ENCODE results near the gene RAB44. TPM values are rescaled to one million over a fixed set of nuclear protein-coding genes. Genes with fewer than 3 reads are reported as not detected.

RAB44 gene
- total RNA-seq, 1 experiment from 2014 or later = 0.05 TPM

DNA sequence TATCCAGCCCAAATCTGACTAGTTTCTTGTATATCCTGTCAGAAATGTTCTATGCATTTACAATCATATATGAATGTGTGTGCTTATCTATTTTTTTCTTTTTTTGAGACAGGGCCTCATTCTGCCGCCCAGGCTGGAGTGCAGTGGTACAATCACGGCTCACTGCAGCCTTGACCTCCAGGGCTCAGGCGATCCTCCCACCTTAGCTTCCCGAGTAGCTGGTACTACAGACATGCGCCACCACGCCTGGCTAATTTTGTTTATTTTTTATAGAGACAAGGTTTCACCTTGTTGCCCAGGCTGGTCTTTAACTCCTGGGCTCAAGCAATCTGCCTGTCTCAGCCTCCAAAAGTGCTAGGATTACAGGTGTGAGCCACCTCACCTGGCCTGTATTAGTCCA, 3.0 kb upstream of the RAB44 start (continued):
- TF ChIP-seq, protein P1, sequence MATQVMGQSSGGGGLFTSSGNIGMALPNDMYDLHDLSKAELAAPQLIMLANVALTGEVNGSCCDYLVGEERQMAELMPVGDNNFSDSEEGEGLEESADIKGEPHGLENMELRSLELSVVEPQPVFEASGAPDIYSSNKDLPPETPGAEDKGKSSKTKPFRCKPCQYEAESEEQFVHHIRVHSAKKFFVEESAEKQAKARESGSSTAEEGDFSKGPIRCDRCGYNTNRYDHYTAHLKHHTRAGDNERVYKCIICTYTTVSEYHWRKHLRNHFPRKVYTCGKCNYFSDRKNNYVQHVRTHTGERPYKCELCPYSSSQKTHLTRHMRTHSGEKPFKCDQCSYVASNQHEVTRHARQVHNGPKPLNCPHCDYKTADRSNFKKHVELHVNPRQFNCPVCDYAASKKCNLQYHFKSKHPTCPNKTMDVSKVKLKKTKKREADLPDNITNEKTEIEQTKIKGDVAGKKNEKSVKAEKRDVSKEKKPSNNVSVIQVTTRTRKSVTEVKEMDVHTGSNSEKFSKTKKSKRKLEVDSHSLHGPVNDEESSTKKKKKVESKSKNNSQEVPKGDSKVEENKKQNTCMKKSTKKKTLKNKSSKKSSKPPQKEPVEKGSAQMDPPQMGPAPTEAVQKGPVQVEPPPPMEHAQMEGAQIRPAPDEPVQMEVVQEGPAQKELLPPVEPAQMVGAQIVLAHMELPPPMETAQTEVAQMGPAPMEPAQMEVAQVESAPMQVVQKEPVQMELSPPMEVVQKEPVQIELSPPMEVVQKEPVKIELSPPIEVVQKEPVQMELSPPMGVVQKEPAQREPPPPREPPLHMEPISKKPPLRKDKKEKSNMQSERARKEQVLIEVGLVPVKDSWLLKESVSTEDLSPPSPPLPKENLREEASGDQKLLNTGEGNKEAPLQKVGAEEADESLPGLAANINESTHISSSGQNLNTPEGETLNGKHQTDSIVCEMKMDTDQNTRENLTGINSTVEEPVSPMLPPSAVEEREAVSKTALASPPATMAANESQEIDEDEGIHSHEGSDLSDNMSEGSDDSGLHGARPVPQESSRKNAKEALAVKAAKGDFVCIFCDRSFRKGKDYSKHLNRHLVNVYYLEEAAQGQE (IDR thresholded peaks at IDR 0.05; ENCODE audit: low read depth) = no peak
- no peak for TF ChIP-seq SP1 (IDR thresholded peaks at IDR 0.05; ENCODE audit: low read depth)
- TF ChIP-seq, protein P2, sequence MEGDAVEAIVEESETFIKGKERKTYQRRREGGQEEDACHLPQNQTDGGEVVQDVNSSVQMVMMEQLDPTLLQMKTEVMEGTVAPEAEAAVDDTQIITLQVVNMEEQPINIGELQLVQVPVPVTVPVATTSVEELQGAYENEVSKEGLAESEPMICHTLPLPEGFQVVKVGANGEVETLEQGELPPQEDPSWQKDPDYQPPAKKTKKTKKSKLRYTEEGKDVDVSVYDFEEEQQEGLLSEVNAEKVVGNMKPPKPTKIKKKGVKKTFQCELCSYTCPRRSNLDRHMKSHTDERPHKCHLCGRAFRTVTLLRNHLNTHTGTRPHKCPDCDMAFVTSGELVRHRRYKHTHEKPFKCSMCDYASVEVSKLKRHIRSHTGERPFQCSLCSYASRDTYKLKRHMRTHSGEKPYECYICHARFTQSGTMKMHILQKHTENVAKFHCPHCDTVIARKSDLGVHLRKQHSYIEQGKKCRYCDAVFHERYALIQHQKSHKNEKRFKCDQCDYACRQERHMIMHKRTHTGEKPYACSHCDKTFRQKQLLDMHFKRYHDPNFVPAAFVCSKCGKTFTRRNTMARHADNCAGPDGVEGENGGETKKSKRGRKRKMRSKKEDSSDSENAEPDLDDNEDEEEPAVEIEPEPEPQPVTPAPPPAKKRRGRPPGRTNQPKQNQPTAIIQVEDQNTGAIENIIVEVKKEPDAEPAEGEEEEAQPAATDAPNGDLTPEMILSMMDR (IDR thresholded peaks at IDR 0.05 in 2 of 3, conservative IDR thresholded peaks at IDR 0.05 in 1 of 3; ENCODE audit: borderline replicate concordance in 1 of 3, insufficient read depth in 1 of 3, low read depth in 2 of 3, low read length in 2 of 3) = no peak
- no peak for TF ChIP-seq ZNF274 (IDR thresholded peaks at IDR 0.05; ENCODE audit: low read depth, low read length)
- no peak for TF ChIP-seq SIN3A (IDR thresholded peaks at IDR 0.05; ENCODE audit: low read depth)
- TF ChIP-seq, protein P3, sequence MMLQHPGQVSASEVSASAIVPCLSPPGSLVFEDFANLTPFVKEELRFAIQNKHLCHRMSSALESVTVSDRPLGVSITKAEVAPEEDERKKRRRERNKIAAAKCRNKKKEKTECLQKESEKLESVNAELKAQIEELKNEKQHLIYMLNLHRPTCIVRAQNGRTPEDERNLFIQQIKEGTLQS (IDR thresholded peaks at IDR 0.05) = no peak

DNA sequence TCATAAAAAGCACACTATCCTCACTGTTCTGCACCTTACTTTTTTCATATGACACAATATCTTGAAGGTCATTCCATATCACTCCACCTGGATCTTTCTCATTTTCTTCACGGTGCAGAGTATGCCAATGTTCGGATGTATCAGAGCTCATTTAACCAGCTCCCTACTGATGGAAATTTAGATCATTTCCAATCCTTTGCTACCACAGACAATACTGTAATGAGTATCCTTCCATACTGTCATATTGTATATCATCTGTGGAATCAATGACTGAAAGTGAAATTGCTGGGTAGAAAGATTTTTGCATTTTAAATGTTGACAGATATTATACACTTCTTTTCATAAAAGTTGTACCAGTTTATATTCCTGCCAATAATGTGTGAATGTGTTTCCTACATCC, 2.2 kb upstream of the RAB44 start:
- no TSS peak for BruUV-seq (replicated peaks)
- no peak overlapping the region for H3K27ac ChIP-seq (ENCODE audit: low read depth, low read length)
- no peaks in the 10 kb centered on the region for H3K36me3 ChIP-seq (ENCODE audit: control insufficient read depth in 1 of 2, insufficient read depth in 2 of 2, low read length in 2 of 2)
- H3K9me2 ChIP-seq (ENCODE audit: insufficient read depth) = no peaks in the 10 kb centered on the region
- no peaks in the 10 kb centered on the region for H3K27me3 ChIP-seq (ENCODE audit: insufficient read depth, low read length)
- no peaks in the 10 kb centered on the region for H4K20me1 ChIP-seq (ENCODE audit: insufficient read depth)
- POLR2A ChIA-PET = interaction anchor here (0.7 kb wide), 1 partner anchor 16 kb away, joined by 3 read pairs; no protein-coding TSS in a partner anchor
- no peaks in the 10 kb centered on the region for H3K79me2 ChIP-seq (ENCODE audit: insufficient read depth, low read length)
- no peaks in the 10 kb centered on the region for H3K4me1 ChIP-seq (ENCODE audit: control insufficient read depth in 1 of 2, insufficient read depth in 2 of 2, low read length in 2 of 2)
- ATAC-seq (no peak), DNase-seq (ENCODE audit: low read depth, low spot score) (no peak)
- CTCF ChIA-PET = no interaction called here
- no peaks in the 10 kb centered on the region for H3K9me3 ChIP-seq (ENCODE audit: control insufficient read depth in 1 of 2, insufficient read depth in 1 of 2, low read depth in 1 of 2, low read length in 2 of 2)
- H3K4me2 ChIP-seq (ENCODE audit: low read length) = no peak overlapping the region
- H3K4me3 ChIP-seq (replicated peaks in 1 of 2; ENCODE audit: low read depth in 1 of 2, low read length in 2 of 2) = no peak overlapping the region
- RAD21 ChIA-PET (ENCODE audit: low non-redundant PET in 1 of 2, low total read pairs in 2 of 2, uncharacterized antibody in 2 of 2, unreplicated experiment in 2 of 2) = no interaction called here
- no peak overlapping the region for H3K9ac ChIP-seq (ENCODE audit: low read length)
- intact Hi-C loops (cut with micrococcal nuclease) = no loop called here
- no peak overlapping the region for H2AFZ ChIP-seq (ENCODE audit: low read depth, low read length, poor library complexity, severe bottlenecking)
- TF ChIP-seq POLR2AphosphoS5 (IDR thresholded peaks at IDR 0.05; ENCODE audit: low read depth, low read length) (no peak), CEBPB (IDR thresholded peaks at IDR 0.05; ENCODE audit: low read depth) (no peak), EZH2 (IDR thresholded peaks at IDR 0.05) (no peak), POLR2A (IDR thresholded peaks at IDR 0.05; ENCODE audit: borderline replicate concordance, extremely low read depth, insufficient read depth, insufficient read length) (no peak)
- TF ChIP-seq, protein P1 (IDR thresholded peaks at IDR 0.05; ENCODE audit: low read depth) = no peak
- TF ChIP-seq, protein P4, sequence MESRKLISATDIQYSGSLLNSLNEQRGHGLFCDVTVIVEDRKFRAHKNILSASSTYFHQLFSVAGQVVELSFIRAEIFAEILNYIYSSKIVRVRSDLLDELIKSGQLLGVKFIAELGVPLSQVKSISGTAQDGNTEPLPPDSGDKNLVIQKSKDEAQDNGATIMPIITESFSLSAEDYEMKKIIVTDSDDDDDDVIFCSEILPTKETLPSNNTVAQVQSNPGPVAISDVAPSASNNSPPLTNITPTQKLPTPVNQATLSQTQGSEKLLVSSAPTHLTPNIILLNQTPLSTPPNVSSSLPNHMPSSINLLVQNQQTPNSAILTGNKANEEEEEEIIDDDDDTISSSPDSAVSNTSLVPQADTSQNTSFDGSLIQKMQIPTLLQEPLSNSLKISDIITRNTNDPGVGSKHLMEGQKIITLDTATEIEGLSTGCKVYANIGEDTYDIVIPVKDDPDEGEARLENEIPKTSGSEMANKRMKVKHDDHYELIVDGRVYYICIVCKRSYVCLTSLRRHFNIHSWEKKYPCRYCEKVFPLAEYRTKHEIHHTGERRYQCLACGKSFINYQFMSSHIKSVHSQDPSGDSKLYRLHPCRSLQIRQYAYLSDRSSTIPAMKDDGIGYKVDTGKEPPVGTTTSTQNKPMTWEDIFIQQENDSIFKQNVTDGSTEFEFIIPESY (IDR thresholded peaks at IDR 0.05; ENCODE audit: extremely low read depth, insufficient replicate concordance, low read length) = no peak

All from HCT116 (cell line).